Measurements from ENCODE around the gene RXFP3.

Gene RXFP3

DNA sequence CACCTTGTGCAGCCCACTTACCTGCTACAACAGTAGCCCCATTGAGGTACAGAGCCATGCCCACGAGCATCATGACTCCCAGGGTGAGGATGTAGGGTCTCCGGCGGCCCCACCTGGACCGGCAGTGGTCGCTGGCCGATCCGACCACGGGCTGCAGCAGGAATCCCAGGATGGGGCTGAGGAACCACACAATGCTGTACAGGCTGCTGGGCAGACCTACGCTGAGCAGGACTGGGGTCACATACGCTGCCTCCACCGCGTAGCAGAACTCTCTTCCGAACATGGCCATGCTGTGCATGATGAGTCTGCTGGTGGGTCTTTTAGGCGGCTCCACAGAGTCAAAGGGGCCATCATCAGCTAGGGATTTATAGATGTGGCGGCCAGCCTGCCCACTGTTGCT is 48.0 kb downstream of the RXFP3 start:
- no peak for DNase-seq

DNA sequence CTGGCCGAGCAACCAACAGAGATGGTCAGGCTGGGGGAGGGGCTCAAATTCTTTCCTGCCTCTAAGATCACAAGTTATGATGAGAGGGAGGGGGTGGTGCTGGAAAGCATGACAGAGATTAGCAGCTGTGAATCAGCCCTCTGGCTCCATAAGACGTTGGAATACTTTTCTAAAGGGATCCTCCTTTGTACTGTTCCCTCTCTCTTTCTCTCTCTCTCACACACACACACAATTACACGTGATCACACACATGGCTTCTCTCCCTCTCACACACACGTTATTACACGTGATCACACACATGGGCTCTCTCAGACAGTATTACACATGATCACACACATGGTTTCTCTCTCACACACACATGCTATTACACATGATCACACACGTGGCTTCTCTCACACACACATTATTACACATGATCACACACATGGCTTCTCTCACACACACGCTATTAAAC is 48.5 kb downstream of the RXFP3 start, which contains the start of gene SLC45A2:
Gene SLC45A2 (minus strand): TSS at position 23 of the 454 bp plus-strand sequence. CDS start 110 bp downstream, outside the sequence.
- DNase-seq: no peak

GRCh38 chr5:33985447-33985846 is 49.3 kb downstream of the RXFP3 start:
- no peak for DNase-seq
